Coronary artery (tissue), 2 donors: ENCODE measurements around the gene TMEM221.

Source experiments
- DNase-seq: peaks from one replicate; pipeline ENCODE4 v3.0.0-alpha.2; 2017; ENCODE audit warnings: low spot score
- H3K27ac ChIP-seq, 2 donors: fragments of 200-600 bp; sonication (generic); one replicate each; pipeline ENCODE4 v1.5.1; 2016 to 2019
- H3K4me3 ChIP-seq: fragments of 200-600 bp; sonication (generic); 2 replicates; pipeline ENCODE4 v1.5.1; 2016; ENCODE audit warnings: mild to moderate bottlenecking, moderate library complexity
- CTCF ChIP-seq: fragments of 200-600 bp; sonication (generic); IDR thresholded peaks from one replicate; pipeline ENCODE4 v1.5.1; 2019; ENCODE audit warnings: antibody characterized with exemption

The TMEM221 gene

GRCh38 chr19:17411801-17412200, 36.7 kb downstream of the TMEM221 start:
- no peak overlapping the region for H3K4me3 ChIP-seq
- no peak overlapping the region for H3K27ac ChIP-seq
- no peak for DNase-seq
- no peak for TF ChIP-seq CTCF

GRCh38 chr19:17409990-17410389, 38.5 kb downstream of the TMEM221 start:
- H3K27ac ChIP-seq, result no peak overlapping the region
- no peak for TF ChIP-seq CTCF
- no peak for DNase-seq
- H3K4me3 ChIP-seq, result no peak overlapping the region

- peak overlapping the region in 1 of 2 donors; percentile 83 for H3K27ac ChIP-seq
- H3K4me3 ChIP-seq, result peak overlapping the region; percentile 60
- no peak for DNase-seq
- no peak for TF ChIP-seq CTCF
These were observed 41.6 kb downstream of the TMEM221 start for GRCh38 chr19:17406887-17407196.

- Histone ChIP-seq H3K4me3 (peak overlapping the region; percentile 60), H3K27ac (peak overlapping the region; percentile 64 to 83)
- no peak for DNase-seq
- TF ChIP-seq CTCF, result no peak
These were observed 42.2 kb downstream of the TMEM221 start for GRCh38 chr19:17406046-17406886.

- no peak for DNase-seq
- Histone ChIP-seq H3K4me3 (peak within 1 kb of the TSS; percentile 60), H3K27ac (peak within 1 kb of the TSS; percentile 64 to 83)
- TF ChIP-seq CTCF, result no peak
These were observed 43.0 kb downstream of the TMEM221 start, which contains the start of gene BST2 for GRCh38 chr19:17405250-17406045. TSS of gene BST2 (minus strand) at chr19:17405630. CDS start at chr19:17405575, 55 bp downstream.

- H3K4me3 ChIP-seq, result peak overlapping the region; percentile 60
- no peak for TF ChIP-seq CTCF
- H3K27ac ChIP-seq, result peak overlapping the region; percentile 10 to 83
- DNase-seq, result no peak
These were observed 43.7 kb downstream of the TMEM221 start for GRCh38 chr19:17404621-17405249.
